HG03439 (cell line): Measurements from ENCODE around the gene BCL2L13.

Source experiments
- ATAC-seq: cut with Tn5 transposase; IDR thresholded peaks from one replicate; pipeline ENCODE4 v1.9.1; 2021; ENCODE audit warnings: mild to moderate bottlenecking, moderate library complexity; ENCODE audit not compliant: unreplicated experiment

Gene BCL2L13

GRCh38 chr22:17777005-17777716, 138.6 kb downstream of the BCL2L13 start:
- peak; percentile 40 for ATAC-seq

GRCh38 chr22:17777717-17778044, 139.1 kb downstream of the BCL2L13 start:
- ATAC-seq: no peak

GRCh38 chr22:17778412-17778976, 139.9 kb downstream of the BCL2L13 start:
- ATAC-seq: no peak

GRCh38 chr22:17779286-17780115, 140.9 kb downstream of the BCL2L13 start:
- no peak for ATAC-seq

GRCh38 chr22:17780116-17780740, 141.7 kb downstream of the BCL2L13 start:
- no peak for ATAC-seq
